ENCODE measurements around the gene ATF7.
"Not testable (repeated sequence)": the region's sequence is repeated elsewhere in the genome, so short reads cannot be mapped to it uniquely, and the experiment has no call there.

ATF7 gene

DNA sequence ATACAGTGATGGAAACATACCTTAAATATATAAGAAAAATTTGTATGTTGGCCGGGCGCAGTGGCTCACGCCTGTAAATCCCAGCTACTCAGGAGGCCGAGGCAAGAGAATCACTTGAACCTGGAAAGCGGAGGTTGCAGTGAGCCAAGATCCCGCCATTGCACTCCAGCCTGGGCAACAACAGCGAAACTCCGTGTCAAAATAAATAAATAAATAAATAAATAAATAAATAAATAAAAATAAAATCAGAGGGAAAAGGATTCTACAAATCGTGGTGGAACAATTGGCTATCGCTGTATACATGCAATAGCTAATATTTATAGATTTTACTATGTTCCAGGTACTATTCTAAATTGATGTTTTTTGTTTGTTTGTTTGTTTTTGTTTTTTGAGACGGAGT lies 1.7 kb upstream of the ATF7 start:
- no peak for DNase-seq (ENCODE audit: low read depth in 2 of 3, low spot score in 1 of 3)

DNA sequence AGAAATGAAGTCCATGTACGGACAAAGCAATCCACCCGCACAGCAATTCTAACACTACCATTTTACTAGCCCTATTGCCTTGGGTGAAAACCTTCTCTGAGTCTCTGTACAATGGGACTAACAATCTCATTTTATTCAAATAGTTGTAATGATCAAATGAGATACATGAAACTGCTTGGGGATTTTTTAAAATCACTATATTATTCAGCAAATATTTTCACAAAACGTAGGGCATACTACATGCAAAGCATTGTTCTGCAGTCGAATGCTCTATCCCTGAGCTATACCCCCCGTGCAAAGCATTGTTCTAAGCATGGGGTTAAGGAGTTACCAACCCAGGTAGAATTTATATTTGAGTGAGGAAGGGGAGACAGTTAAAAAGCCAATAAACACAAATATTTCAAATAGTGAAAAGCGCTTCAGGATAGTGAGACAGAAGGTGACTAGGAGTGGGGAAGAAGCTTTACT lies 554 bp upstream of the ATF7 start:
- no peak for DNase-seq (ENCODE audit: low read depth in 2 of 3, low spot score in 1 of 3)

- DNase-seq (ENCODE audit: low read depth in 2 of 3, low spot score in 1 of 3) = no peak
These were observed 723 bp downstream of the ATF7 start for GRCh38 chr12:53625373-53625945.

- DNase-seq (ENCODE audit: low read depth in 2 of 3, low spot score in 1 of 3) = no peak
These were observed 1.2 kb downstream of the ATF7 start for GRCh38 chr12:53624956-53625355.

DNA sequence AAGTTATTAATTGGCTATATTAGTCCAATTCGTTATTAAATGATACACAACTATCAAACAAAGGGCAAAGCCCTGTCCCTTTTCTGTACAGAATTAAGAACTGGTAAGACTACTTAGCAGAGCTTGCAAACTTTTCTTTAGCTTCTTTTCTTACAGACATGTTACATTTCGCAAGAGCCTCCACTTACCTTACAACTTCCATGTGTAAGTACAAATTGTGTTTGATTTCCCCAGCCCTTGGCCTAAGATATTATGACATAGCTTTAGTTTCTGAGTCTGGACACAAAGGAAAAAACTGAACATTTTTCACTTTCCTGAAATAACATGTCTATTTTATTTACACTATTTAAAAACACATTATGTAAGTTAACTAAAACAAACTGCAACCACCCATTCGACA lies 1.7 kb downstream of the ATF7 start:
- DNase-seq (ENCODE audit: low read depth in 2 of 3, low spot score in 1 of 3) = no peak

GRCh38 chr12:53623548-53624385 lies 2.4 kb downstream of the ATF7 start:
- DNase-seq (ENCODE audit: low read depth in 2 of 3, low spot score in 1 of 3) = no peak

- DNase-seq (ENCODE audit: low read depth in 2 of 3, low spot score in 1 of 3) = no peak
These were observed 3.5 kb downstream of the ATF7 start for GRCh38 chr12:53622724-53623123.

- DNase-seq (ENCODE audit: low read depth in 2 of 3, low spot score in 1 of 3) = no peak
These were observed 7.9 kb downstream of the ATF7 start for GRCh38 chr12:53618275-53618674.

DNA sequence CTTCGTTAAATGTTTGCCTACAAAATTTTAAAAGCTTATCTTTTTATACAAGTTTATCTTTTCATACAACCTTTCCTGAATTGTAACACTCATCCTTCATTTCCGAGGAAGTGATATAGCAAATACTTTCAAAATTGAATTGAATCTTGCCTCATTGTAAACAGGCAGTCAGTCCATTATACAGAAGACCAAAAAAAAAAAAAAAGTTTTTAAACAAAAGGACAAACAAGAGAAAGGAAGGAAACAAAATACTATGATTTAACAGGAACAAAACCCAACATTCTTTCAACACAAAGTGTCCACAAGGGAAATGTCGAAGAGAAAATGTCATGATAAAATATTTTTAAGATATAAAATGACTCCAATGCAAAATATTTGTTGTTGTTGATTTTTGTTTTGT lies 8.5 kb downstream of the ATF7 start:
- no peak for DNase-seq (ENCODE audit: low read depth in 2 of 3, low spot score in 1 of 3)

DNA sequence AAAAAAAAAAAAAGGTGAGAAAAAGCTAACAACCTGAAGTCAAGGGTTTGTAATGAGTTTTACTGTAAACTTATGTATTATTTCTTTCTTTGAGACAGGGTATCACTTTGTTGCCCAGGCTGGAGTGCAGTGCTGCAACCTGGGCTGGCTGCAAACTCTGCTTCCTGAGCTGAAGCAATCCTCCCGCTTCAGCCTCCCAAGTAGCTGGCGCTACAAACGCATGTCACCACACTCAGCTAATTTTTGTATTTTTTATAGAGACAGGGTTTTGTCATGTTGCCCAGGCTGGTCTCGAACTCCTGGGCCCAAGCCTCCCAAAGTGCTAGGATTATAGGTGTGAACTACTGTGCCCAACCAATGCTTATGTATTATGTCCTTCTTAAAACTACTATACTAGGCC lies 9.2 kb downstream of the ATF7 start:
- no peak for DNase-seq (ENCODE audit: low read depth in 2 of 3, low spot score in 1 of 3)

DNA sequence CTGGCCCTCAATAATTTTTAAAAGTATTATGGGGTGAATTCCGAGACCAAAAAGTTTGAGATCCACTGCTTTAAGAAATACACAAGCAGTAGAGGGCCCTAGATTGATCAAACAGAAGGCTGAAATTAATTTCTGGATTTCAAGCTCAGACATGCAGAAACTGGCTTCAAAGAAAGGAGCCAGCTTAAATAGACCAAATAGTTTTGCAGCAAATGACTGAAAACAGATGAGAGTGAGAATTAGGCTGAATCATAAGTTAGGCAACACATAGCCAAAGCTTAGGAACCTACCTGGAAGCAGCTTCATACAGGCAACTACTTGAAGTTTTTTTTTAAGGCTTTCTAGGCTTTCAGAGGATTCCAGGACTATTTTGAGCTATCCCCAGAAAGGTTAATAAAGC lies 12.4 kb downstream of the ATF7 start:
- DNase-seq (ENCODE audit: low read depth in 2 of 3, low spot score in 1 of 3) = no peak

GRCh38 chr12:53612978-53613377 lies 13.2 kb downstream of the ATF7 start:
- DNase-seq (ENCODE audit: low read depth in 2 of 3, low spot score in 1 of 3) = no peak

DNA sequence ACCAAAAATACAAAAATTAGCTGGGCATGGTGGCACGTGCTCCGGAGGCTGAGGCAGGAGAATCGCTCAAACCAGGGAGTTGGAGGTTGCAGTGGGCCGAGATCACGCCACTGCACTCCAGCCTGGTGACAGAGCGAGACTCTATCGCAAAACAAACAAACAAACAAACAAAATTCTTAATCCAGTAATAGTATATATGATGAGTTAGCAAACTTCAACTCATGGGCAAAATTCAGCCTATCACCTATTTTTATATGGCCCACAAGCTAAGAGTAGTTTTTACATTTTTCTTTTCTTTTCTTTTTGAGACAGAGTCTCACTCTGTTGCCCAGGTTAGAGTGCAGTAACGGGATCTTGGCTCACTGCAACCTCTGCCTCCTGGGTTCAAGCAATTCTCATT lies 14.9 kb downstream of the ATF7 start:
- DNase-seq (ENCODE audit: low read depth in 2 of 3, low spot score in 1 of 3) = no peak

- not testable (repeated sequence) for DNase-seq (ENCODE audit: low read depth in 2 of 3, low spot score in 1 of 3)
These were observed 19.5 kb downstream of the ATF7 start for GRCh38 chr12:53606688-53607087.

GRCh38 chr12:53604581-53604980 lies 21.6 kb downstream of the ATF7 start:
- no peak for DNase-seq (ENCODE audit: low read depth in 2 of 3, low spot score in 1 of 3)

DNA sequence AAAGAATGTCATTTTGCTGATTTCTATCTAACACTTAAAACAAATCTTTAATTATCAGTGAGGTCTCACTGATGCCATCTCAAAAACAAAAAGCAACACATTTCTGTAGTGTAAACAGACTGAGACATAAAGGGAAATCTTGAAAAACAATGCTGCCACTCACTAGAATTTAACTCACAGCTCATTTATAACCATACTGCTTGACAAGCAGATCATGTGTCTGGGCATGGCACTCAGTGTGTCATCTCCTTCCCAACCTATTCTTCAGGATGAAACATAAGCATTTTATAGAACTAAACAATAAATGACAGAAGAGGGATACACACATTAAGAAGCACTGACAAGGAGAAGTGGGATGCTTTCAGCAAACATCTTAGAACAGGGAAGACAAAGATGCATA lies 22.4 kb downstream of the ATF7 start:
- DNase-seq (ENCODE audit: low read depth in 2 of 3, low spot score in 1 of 3) = no peak

DNA sequence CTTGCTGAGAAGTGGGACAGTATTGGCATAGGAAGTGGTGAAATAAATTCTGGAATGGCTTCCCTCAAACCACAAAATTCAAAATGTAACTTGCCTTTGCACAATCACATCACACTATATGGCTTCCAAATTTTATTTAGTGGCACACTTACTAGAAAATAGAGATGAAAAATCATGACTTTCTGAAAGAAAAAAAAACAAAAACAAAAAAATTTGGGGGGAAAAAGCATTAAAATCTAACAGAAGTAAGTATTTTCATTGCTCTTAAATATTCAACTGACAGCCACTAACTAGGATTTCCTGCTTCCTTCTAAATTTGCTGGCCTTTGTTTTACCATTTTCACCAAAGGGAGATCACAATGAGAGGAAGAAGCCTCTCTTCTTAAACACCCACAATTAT lies 23.0 kb downstream of the ATF7 start:
- no peak for DNase-seq (ENCODE audit: low read depth in 2 of 3, low spot score in 1 of 3)

GRCh38 chr12:53602176-53602864 lies 23.9 kb downstream of the ATF7 start:
- no peak for DNase-seq (ENCODE audit: low read depth in 2 of 3, low spot score in 1 of 3)

DNA sequence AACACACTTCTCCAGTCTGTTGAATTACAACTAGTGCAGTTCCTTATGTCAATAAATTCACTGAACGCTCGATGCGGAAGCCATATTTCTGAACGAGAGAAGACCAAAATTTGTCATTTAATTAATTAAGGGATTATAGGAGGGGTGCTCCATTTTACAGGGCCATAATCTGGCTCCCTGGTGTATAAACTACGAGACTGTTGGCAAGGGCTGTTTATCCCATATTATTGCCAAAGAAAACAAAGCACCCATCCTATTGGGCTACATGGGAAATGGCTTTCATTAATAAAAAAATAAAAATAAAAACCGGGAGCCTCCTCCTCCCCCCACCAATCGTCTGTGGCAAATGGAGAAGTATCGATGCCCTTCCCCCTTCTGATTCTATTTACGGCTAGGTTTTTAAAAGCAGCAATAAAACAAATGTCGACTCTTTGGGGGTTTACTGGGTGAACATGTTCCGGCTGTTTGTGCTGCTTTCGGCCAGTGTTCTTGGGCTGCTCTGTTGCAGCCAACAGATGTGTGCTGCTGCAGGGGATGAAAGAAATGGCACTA lies 24.8 kb downstream of the ATF7 start:
- DNase-seq (ENCODE audit: low read depth in 2 of 3, low spot score in 1 of 3) = no peak

DNA sequence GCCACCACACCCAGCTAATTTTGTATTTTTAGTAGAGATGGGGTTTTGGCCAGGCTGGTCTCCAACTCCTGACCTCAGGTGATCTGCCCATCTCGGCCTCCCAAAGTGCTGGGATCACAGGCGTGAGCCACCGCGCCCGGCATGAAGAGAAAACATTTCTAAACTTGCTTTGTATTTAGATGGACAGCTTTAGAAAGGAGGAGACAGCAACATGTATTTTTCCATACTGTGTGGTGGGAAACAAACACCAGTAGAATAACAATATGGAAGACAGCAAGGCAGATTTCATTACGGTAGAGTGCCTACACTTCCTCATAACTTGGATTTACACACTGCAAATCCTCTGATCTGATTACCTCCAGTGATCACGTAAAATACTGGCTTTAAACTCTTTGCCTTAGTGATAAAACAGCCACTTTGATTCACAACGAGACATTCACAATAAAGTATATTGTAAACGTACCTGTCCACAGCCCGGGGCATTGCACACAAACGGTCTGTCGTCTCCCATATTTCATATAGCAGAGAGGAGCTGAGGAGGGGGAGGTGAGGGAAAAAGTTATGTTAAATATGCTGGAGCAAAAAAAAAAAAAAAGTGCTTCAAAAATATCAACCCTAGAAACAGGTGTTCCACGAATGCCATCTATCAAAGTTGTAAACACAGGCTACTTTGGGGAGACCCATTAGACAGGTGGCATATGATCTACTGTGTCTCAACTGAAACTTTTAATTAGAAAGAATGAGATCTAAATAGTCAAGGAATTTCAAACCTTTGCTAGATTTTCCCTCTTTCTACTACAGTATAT lies 25.5 kb downstream of the ATF7 start:
- no peak for DNase-seq (ENCODE audit: low read depth in 2 of 3, low spot score in 1 of 3)

- no peak for DNase-seq (ENCODE audit: low read depth in 2 of 3, low spot score in 1 of 3)
These were observed 26.6 kb downstream of the ATF7 start for GRCh38 chr12:53599579-53599978.

All from stimulated activated CD4-positive, alpha-beta T cell treated with anti-CD3 and anti-CD28 coated beads, Interleukin-12 subunit alpha, Interleukin-12 subunit beta, amount 100 ng/mL, for 48 hours (primary cell).